ENCODE results near the gene TBXA2R. TPM values are rescaled to one million over a fixed set of nuclear protein-coding genes. Genes with fewer than 3 reads are reported as not detected.
"Not testable (repeated sequence)": the region's sequence is repeated elsewhere in the genome, so short reads cannot be mapped to it uniquely, and the experiment has no call there.

The TBXA2R gene
- total RNA-seq, 1 donor from 2014 or later, result 2.6 TPM

DNA sequence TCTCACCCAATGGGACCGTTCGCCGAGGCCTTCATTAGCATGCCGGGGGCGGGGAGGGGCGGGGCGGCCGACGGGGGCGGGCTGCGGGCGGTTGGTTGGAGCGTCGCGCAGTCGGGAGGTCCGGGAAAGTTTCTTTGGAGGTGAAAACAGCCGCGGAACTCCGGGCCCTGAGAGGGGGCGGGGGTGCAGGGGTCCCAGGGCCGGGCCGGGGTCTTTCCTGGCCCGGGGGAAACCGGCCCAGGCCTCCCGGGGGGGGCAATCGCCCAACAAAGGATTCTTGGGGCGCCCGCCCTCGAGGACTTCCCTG is 33.9 kb downstream of the TBXA2R start, which contains the start of gene HMG20B:
HMG20B (plus strand) TSS at position 90 of the 307 bp plus-strand sequence. CDS start 366 bp downstream, outside the sequence.
- DNase-seq, result no peak
- intact Hi-C loops (cut with DNase I), result no loop called here
- no peak for ATAC-seq (ENCODE audit: poor library complexity)

- intact Hi-C loops (cut with DNase I), result no loop called here
- peak; percentile 100 for DNase-seq
- ATAC-seq (ENCODE audit: poor library complexity), result peak; percentile 97
These were observed 34.4 kb downstream of the TBXA2R start for GRCh38 chr19:3572132-3572854.

DNA sequence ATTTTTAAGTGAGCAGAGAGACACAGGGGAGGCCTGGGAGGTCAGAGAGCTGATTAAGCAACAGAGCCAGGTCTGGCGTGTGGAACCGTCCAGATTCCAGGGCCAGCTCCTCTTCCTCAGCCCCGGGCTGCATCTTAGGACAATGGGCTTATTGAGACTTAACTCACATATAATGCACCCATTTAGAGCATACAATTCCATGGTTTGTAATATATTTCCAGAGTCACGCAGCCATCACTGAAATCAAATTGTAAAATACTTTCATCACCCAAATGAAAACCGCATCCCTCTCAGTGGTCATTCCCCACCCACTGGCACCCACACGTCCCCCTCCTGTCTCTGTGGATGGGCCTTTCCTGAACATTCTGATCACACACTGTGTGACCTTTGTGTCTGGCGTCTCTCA is 36.1 kb downstream of the TBXA2R start:
- intact Hi-C loops (cut with DNase I), result no loop called here
- ATAC-seq (ENCODE audit: poor library complexity) (no peak), DNase-seq (no peak)

DNA sequence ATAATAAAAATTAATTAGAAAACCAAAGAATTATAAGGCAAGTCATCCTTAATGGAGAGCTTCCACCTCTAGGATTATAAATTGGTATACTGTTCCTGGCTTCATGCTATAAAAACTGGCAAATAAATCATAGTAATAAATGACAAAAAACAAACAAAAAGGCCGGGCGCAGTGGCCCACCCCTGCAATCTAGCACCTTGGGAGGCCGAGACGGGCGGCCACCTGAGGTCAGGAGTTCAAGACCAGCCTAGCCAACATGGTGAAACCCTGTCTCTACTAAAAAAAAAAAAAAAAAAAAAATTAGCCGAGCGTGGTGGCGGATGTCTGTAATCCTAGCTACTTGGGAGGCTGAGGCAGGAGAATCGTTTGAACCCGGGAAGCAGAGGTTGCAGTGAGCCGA is 36.6 kb downstream of the TBXA2R start:
- not testable (repeated sequence) for ATAC-seq (ENCODE audit: poor library complexity)

GRCh38 chr19:3565139-3565538 is 41.5 kb downstream of the TBXA2R start:
- ATAC-seq (ENCODE audit: poor library complexity) (no peak), DNase-seq (no peak)
- intact Hi-C loops (cut with DNase I), result no loop called here

More for the DNA sequence above, 36.6 kb downstream of the TBXA2R start:
- DNase-seq; intact Hi-C loops (cut with DNase I): not testable (repeated sequence)

GRCh38 chr19:3563709-3564524 is 42.8 kb downstream of the TBXA2R start:
- ATAC-seq (ENCODE audit: poor library complexity) (no peak), DNase-seq (no peak)
- intact Hi-C loops (cut with DNase I), result no loop called here

GRCh38 chr19:3557461-3558248 is 49.0 kb downstream of the TBXA2R start, which contains the start of gene MFSD12:
MFSD12 (minus strand) TSS chr19:3557586; CDS start chr19:3557403, 183 bp downstream.
- peak; percentile 97 for DNase-seq
- intact Hi-C loops (cut with DNase I), result no loop called here
- peak; percentile 99 for ATAC-seq (ENCODE audit: poor library complexity)

GRCh38 chr19:3556978-3557460 is 49.7 kb downstream of the TBXA2R start:
- DNase-seq (no peak), ATAC-seq (ENCODE audit: poor library complexity) (no peak)
- intact Hi-C loops (cut with DNase I), result no loop called here

DNA sequence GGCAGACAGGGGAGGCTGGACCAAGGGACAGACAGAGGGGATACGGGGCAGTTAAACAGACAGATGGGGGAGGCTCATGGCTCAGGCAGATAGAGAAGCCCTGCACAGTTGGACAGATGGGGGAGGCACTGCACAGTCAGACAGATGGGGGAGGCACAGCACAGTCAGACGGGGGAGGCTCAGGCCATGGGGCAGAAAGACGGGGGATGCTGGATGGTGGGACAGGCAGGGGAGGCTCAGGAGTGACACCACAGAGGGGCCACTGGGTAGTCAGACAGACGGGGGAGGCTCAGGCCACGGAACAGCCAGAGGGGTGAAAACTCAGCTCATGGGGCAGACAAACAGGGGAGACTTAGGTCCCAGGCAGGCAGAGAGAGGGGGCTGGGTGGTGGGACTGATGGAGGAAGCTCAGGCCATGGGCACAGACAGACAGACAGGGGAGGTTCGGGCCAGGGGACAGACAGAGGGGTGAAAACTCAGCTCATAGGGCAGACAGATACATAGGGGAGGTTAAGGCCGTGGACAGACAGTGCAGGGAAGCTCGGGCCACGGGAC is 50.2 kb downstream of the TBXA2R start:
- intact Hi-C loops (cut with DNase I), result no loop called here
- ATAC-seq (ENCODE audit: poor library complexity) (no peak), DNase-seq (no peak)

- intact Hi-C loops (cut with DNase I), result no loop called here
- no peak for ATAC-seq (ENCODE audit: poor library complexity)
- DNase-seq, result no peak
These were observed 50.8 kb downstream of the TBXA2R start for GRCh38 chr19:3555653-3556422.

DNA sequence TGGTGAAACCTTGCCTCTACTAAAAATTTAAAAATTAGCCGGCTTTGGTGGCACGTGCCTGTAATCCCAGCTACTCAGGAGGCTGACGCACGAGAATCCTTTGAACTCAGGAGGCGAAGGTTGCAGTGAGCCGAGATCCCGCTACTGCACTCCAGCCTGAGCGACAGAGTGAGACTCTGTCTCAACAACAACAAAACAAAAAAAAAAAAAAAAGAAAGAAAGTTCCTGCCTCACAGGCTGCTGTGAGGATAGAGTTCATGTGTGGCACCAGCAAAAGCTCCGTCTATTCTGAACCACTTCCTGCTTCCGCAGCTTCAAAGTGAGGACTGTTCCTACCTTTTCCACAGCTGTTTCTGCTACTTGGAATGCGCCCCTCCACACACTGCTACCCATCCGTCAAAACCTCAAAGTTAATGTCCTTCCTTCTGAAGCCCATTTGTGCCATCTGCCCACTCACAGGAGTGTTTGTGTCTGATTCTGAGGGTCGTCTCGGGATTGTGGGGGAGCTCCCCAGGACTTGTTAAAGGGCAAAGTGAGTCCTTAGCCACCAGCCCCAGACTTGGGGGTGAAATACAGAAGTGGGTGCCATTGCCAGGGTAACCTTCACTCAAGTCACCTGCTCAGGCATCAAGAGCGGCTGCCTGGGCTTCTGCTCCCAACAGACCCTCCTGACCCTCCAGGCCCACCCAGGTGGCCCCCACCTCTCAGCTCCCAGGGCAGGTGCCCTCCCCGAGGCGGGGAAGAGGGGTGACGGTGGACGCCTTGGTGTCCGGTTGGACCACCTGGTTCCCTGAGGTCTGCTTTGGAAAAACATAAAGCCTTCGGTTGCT is 52.2 kb downstream of the TBXA2R start:
- intact Hi-C loops (cut with DNase I), result no loop called here
- ATAC-seq (ENCODE audit: poor library complexity) (no peak), DNase-seq (no peak)

- no peak for ATAC-seq (ENCODE audit: poor library complexity)
- DNase-seq, result no peak
- intact Hi-C loops (cut with DNase I), result no loop called here
These were observed 54.9 kb downstream of the TBXA2R start for GRCh38 chr19:3551792-3552095.

- ATAC-seq (ENCODE audit: poor library complexity) (no peak), DNase-seq (no peak)
- intact Hi-C loops (cut with DNase I), result no loop called here
These were observed 55.5 kb downstream of the TBXA2R start for GRCh38 chr19:3550947-3551791.

GRCh38 chr19:3549816-3550215 is 56.9 kb downstream of the TBXA2R start:
- no peak for ATAC-seq (ENCODE audit: poor library complexity)
- DNase-seq, result no peak
- intact Hi-C loops (cut with DNase I), result loop anchor here (5.0 to 10.0 kb wide), 2 partner anchors 67 to 155 kb away; partner anchors contain the start of genes PIP5K1C and TJP3

GRCh38 chr19:3548606-3549005 is 58.1 kb downstream of the TBXA2R start:
- no peak for DNase-seq
- intact Hi-C loops (cut with DNase I), result loop anchor here (5.0 to 10.0 kb wide), 2 partner anchors 69 to 156 kb away; partner anchors contain the start of genes PIP5K1C and TJP3
- ATAC-seq (ENCODE audit: poor library complexity), result no peak

DNA sequence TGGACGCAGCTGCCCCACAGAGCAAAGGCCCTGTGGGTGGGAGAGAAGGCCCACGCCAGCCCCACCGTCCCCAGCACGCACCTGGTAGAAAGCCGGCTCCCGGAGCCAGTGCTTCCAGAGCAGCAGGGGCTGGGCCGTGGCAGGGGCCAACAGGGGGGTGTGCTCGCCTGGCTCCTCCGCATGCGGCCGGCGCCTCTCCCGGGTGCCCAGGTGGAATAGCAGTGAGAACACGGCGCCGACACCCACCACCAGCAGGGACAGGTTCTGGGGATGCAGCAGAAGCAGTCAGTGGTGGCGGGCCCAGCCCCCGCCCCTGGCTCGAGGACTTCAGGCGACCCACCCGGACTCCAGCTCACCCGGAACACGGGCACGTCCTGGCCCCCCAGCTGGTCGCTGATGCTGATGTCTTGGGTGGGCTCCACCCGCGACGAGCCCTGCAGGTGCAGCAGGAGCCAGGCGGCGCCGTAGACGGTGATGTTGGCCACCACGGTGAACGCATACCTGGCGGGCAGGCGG is 58.9 kb downstream of the TBXA2R start:
- no peak for DNase-seq
- intact Hi-C loops (cut with DNase I), result loop anchor here (5.0 to 10.0 kb wide), 2 partner anchors 69 to 157 kb away; partner anchors contain the start of genes PIP5K1C and TJP3
- no peak for ATAC-seq (ENCODE audit: poor library complexity)

All from Right ventricle myocardium superior (tissue), 1 donor.